Measurements from ENCODE around the gene MMP3.

MMP3 gene

DNA sequence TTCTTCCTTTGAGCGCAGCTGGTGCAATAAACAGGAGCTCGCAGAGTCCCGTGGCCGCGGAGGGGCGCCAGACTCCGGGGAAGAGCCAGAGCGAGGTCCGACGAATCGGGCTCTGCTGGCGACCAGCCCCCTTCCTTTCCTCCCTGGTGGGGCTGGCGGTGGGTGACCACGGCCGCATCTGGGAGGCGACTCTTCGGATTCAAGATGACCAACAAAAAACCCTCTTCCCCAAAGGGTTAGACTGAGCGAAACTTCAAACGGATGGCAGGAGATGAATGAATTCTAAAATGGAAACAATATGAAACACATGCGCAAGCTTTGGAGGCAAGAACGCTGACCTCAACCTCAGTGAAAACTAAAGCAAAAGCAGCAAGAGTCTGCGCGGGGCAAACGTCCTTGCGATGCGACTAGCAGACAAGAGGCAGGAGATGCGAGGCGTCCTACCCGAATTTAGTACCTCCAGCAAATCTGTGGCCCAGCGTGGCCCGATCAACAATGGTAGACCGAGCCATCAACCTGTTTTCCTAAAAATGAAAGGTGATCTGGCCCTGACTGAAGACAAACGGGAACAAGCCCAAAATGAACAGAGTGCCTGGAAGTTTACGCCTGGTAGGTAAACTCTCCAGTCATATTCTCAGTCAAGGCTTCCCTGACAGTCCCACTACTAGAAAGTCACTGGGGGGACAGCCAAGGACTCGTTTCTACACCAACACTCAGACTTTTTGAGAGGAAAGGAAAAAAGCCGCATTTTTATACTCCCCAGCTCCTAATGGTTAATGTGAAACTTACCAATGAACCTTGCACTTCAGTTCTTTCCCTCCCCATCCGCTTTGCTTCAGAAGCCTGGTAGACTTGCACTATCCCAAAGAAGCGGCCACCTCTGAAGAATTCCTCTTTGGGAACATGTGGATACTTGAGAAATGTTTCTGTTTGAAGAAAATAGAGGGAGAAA lies 11.6 kb downstream of the MMP3 start:
- no peak for DNase-seq

DNA sequence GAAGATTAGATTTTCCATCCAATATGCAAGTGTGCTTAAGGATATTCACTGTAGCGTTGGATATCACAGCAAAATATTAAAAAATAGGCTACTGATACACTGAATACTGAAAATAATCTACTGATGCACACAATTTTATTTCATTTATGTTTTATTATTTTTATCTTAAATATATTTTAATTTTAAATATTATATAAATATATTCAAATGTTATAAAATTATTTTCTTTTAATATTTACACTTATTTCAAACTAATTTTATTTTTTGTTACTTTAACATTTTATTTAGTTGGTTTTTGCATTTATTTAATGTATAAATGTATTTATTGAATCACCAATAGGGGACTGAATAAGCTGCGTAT lies 12.3 kb downstream of the MMP3 start:
- DNase-seq = no peak

DNA sequence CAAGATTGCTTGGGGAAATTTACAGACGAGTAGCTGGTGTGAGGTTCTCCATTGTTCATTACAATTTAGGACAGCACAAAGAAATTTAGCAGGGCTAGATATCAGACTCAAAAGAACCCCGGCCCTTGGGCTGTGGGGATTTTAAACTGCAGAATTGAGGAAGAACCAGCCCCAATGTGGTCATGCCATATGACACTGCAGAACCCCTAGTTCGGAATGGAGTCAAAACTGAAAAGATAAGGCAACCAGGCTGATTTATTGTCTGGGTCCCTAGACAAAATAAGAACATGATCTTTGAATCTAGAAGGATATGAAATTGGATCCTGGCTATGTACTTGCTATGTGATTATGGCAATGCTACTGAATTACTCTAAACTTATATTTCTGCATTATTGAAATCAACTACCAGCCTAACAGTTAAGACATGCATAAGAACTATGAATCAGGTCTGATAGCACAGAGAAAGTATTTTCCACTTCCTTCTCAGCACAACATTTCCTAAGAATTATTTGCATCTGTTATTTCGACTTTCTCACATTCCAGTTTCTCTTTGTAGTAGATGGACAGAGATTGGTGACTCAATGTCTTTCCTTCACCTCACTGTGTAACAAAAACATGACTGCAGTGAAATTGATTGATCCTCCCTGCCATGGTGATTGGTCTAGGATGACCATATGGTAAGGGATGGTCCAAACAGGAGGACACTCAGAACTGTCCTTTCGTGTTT lies 13.2 kb downstream of the MMP3 start:
- DNase-seq = no peak

DNA sequence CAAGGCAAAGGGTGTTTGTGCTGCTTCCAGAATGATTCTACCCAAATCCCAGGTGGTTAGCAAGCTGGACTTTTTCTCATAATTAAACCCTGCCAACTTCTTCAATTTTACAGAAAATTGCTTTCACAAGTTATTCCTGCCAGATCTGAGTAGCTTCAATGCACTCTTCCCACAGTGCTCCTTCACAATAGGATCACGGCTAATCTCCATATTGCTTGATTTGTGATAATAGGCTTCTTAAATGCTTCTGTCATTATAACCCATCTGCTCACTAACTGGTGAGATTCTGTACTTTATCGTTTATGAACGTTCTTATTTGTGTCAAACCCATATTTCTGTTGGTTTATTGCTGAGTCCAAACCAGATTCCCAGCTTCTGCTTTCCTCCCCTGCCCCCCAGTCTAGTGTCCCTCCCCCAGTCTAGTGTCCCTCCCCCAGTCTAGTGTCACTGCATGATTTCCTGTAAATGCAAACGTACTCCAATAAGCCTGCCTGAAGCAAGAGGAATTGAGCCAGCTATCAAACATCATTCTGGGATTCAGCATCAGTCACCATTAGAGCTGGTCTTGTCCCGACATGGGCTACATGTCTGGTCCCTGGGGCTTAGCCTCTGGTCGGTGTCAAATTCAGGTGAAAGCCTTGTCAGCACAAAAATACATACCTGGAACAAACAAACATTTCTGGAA lies 14.0 kb downstream of the MMP3 start:
- no peak for DNase-seq

DNA sequence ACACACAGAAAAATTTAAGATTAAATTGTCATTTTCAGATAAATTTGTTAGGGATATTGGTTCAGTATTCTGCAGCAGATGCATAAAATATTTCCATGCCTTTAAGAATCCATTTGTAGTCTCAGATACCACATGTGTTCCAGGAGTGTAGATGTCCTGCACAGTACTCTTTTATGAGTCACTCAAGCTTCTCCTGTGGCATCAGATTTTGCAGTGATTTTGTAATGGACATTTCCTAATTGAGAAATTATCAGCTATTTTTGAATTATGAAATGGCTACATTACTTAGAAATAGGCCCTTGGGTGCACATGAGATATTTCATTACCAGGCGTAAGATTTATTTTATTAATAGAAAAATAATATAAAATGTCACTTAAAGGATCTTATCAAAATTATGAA lies 18.9 kb downstream of the MMP3 start:
- no peak for DNase-seq

DNA sequence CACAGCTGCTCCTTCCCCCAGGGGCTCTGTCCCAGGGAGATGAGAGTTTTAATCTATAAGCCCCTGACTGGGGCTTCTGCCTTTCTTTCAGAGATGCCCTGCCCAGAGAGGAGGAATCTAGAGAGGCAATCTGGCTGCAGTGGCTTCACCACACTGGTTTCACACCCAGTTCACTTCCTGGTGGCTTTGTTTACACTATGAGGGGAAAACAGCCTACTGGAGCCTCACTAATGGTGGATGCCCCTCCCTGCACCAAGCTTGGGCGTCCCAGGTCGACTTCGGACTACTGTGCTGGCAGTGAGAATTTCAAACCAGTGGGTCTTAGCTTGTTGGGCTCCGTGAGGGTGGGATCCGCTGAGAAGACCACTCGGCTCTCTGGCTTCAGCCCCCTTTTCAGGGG lies 23.9 kb downstream of the MMP3 start:
- DNase-seq = no peak

DNA sequence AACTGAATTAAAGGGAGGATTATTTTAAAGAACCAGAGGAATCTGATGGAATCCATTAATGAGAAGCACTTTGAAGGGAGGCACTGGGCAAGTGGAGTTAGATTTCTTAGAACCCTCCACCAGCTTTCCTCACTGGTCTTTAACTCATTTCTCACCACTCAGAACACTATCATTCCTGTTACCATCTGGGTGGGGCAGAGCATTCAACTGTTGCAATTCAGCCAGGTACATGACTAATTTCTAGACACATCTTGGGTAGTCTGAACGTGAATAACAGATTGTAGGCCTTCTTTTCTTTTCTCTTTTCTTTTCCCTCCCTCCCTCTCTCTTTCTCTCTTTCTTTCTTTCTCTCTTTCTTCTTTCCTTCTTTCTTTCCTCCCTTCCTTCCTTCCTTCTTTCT lies 29.9 kb downstream of the MMP3 start:
- DNase-seq = no peak

DNA sequence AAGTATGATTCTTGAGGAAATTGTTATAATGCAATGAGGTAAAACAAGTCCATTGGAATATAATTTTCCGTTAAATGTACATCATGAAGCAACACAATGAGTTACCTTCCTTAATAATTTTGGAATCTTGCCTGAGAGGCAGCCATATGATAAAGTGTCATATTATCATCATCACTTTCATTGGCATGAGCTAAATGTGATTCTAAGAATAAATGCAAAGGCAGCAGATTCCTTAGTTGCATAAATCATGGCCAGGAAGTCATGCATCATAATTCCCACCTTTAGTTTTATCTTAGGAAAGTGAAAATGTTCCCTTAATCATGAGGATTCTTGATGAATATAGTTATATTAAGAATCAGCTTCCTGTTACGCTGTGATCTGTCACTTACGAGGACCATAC lies 31.2 kb downstream of the MMP3 start:
- no peak for DNase-seq

DNA sequence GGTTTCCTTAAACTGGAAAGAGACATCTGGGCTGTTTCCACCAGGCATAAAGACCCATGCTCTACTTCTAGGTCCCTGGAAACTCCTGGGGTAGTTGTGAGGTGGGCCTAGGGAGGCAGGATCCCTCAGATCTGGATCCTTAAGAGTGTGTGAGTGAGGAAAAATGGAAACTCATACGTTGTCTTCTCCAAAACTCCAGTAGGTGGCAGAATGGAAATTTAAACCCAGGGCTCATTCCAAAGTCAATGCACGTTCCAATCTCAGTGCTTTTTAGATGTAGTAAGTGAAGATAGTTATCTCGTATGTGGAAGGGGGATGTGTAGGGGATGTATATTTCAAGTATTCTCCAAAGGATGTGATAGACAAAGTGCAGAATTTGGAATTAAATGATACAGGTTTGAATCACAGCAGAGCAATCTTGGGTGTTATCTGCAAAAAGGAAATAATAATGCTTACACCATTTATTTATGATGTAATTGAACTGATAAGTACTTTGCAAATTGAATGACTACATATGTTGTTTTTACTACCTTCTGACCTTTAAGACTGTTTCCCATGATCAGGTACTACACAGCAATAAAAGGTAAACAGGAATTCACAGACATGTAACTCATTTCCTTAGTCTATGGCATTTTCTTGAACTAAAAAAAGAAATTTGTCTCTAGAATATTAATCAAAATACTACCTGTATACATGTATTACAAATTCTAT lies 32.3 kb downstream of the MMP3 start:
- DNase-seq = no peak

DNA sequence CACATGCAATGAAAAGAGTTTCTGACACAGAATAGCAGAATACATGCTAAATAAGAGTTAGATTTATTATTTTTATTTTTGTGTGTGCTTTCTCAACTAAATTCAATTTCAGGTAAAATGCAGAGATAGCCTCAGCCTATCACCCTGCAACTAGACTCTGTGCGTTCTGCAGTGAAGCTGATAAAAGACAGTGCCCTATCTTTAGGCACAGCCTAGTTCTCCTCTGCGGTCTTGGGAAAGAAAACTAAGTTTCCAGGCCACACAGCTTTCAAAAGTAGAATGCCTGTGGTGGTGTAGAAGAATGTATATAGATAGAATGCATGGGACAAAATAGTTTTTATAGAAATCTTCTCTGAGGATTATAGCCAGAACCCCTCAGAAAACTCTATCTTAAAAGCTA lies 33.4 kb downstream of the MMP3 start:
- no peak for DNase-seq

DNA sequence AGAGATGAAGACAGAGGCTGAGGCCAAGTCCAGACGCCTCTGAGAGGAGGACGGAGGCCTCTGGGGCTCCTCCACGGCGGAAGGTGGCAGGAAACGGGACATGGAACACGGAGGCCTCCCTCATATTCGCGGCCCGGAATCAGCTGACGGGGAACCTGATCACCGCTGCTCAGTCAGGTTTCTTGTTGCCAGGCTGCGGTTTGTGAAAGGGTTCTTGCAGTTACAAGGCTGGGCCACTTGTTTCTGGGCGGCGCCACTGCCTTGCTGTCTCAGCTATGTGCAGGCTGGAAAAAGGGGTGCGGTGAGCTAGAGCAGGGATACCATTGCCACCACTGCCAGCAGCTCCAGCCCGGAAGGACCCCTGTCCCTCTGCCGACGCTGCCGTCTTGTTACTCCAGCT lies 35.5 kb downstream of the MMP3 start:
- DNase-seq = no peak

DNA sequence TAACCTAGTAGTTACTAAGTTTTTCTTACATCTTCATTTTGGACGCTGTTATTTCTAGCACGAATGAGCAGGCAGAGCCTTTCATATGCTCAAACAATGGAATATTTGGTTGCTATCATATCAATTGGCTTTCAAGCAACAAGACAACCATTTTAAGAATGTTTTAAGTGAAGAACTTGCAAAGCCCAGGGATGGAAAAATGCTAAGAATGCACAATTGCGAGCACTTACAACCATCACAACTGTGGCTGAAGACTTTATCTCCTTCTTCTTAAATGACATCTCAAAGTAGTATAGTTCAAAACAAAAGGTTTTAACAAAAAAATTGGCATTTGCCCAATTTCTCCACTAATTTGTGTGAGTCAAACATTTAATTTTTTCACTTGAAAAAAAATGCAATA lies 37.1 kb downstream of the MMP3 start:
- DNase-seq = no peak

DNA sequence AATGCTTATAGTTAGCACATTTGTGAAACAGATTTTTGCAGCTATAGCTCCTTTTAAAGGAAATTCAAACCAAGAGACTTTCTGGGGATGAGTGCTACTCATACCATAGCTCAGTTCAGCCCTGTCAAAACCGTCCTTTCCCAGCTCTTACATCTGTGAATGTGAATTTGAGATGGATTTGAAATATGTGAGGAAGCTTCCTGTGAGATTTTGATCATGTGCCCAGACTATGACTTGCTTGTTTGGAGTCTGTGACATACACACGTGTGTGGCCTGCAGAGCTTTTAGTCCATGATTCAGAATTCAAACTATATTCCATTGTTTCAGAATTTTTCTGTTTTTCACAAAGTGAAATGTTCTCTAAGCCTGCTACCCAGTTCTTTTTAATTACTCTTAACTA lies 41.1 kb downstream of the MMP3 start:
- DNase-seq = no peak

DNA sequence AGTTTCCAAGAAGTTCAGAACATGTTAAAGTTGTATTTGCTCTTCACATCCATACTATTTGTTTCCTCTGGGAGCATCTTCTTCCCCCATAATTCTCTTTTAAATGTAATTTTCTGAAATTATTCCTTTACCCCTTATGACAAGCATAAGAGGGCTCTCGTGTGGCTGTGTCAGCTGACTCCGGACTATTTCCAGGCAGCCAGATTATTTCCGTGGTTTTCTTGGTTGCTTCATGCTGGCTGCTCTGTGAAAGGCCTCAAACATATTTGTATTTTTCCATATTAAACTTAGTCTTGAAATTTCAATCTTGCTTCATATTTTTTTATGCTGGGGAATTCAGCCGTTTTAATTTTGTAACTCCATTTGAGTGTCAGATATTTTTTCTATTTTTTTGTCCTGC lies 42.6 kb downstream of the MMP3 start:
- DNase-seq = no peak

DNA sequence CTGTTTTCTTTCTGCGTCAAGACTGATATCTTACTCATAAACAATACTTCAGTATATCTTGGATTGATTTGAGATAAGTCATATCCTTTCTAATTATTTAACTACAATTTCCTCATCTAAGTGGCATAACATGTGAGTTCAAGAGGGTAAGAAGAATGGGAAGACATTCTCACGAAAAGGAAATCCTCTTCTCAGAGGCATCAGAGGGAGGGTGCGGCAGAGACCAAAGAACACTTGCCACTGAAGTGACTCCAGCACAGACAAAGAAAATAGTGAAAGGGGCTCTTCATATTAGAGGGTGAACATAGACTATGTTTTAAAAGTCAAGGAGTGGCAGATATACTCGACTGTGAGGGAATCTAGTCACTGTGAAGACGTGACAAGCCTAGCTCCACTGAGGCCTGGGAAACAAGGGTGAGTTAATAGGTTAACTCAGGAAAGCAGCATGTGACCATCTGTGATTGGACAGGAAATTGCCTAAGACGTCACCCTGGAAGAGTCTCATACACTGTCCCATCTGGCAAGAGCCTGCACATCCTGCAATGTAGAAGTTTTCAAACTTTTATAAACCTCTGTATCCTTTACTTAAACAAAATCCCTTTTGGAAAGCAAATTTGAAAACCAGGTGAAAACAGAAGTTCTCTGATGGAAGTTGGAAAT lies 43.6 kb downstream of the MMP3 start:
- no peak for DNase-seq

DNA sequence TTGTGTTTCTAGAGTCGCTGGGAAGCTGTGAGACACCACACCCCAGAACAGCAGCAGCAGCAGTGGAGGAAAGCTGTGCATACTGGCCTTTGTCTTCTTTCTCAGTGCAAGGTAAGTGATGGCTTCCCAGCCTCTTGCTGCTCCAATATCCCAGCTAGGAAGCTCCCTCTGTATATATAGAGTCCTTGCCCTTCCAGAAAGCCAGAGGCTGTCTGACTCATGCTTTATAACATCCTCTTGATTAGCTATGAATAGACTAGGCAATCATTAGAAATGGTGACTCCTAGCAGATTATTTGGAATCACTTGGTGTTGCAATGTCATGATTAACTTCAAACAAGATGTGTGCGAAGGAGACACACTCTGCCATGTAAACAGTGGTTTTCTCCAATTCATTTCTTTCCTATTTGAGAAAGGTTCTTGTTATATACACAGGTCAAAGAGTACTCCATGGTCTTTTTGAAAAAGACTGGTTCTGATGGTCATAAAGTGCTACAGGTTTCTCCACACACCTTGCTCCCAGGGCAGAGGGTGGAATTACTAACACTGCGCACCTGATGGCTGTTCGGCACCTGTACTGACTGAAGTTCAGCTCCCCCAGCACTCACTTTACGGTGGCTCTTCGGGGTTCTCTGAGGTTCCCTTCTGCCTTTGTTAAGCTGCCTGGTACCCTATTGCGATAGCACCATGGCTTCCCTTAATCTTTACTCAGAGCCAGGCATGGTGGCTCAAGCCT lies 45.2 kb downstream of the MMP3 start, which contains the start of gene MMP1:
TSS of gene MMP1 (minus strand) at position 149 of the 735 bp plus-strand sequence. CDS start at position 81, 68 bp downstream.
- DNase-seq = no peak

DNA sequence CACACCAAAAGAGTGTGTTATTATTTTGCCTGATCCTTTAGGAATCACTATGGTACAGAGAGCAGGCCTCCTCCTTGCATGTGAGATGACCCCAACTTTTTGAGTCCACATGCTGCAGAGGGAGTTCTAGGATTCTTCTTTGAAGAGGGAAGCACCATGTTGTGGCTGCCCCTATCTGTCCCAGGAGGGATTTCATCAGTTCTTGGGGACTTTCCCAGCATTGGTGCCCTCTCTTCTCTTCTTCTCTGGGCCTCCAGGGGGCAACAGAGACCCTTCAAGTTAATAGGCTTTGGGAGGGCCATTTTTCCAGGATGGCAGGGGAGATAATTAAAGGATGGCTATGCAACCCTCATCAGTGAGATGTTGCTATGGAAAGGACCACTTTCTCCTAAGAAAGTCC lies 49.0 kb downstream of the MMP3 start:
- DNase-seq = no peak

DNA sequence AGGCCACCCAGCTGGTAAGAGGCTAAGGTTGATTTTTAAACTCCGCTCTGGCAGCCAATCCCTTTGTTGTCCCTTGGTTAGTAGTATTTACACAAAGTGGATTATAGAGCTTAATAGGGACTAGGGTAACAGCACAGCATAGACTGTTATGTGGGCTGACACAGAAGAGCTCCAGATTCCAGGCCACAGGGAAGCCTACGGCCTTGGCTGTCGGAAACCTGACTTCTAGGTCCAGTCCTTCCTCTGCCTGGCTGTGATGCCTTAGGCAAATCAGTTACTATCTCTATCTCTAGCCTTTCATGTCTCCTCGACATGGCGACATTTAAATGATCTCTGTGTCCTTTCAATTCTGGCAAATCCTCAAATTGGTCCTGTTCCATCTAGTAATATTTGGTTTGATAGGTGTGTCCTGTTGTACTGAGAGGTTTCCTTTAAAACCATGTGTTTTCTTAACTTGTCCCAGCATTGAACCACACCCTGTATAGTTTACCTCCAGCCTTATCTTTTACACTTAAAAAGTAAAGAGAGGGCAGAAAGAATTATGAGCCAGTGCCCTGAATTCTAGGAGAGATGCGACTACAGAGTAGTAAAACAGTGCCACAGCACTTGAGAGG lies 49.6 kb downstream of the MMP3 start:
- no peak for DNase-seq

DNA sequence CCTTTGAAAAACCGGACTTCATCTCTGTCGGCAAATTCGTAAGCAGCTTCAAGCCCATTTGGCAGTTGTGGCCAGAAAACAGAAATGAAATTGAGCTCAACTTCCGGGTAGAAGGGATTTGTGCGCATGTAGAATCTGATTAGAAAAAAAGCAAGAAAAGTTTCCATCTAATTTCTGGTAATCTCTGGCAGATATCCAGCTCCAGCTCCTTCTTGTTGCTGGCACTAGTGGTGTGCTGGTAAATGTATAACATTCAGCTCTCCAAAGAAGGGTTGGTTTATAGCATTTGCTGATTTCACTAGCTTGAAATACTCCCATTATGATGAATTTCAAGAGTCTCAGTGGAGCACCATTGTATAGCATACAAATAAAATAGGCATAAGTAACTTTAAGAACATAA lies 50.8 kb downstream of the MMP3 start:
- no peak for DNase-seq

DNA sequence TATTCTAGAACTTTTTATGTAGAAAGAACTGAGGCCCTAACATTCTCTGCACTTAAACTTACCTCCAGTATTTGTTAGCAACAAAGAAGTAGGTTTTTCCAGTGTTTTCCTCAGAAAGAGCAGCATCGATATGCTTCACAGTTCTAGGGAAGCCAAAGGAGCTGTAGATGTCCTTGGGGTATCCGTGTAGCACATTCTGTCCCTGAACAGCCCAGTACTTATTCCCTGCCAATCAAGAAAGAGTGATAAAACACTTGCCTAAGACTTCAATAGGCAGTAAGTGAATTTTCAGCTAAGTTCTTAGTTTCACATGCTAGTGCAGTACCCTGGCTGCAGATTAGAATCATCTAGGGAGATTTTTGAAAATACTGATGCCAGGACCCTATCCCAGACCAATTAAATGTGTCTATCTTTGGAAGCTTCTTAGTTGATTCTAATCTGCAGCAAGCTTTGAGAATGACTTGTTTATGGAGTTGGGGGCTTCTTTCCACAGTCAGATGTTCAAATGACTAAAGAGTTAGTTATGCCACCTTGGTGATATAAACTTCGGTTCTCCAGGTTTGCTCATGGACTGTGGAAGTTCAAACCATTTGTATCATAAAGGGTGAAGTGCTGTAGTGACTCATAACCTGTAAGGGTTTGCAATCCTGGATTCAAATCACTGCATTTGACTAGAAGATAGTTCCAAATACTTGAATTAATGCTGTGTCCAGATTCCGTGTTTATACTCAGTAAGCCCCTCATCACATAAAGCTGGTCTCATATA lies 52.0 kb downstream of the MMP3 start:
- no peak for DNase-seq
